ENCODE data around the gene CAPN10. TPM values are rescaled to one million over a fixed set of nuclear protein-coding genes. Genes with fewer than 3 reads are reported as not detected.

CAPN10 gene
- total and polyA plus RNA-seq, 2 experiments from 2014 or later = 24.2 to 28.8 TPM

- H3K4me2 ChIP-seq = no peak overlapping the region
- no peak overlapping the region for H2AFZ ChIP-seq
- H3K27me3 ChIP-seq = no peaks in the 10 kb centered on the region
- no peak overlapping the region for H3K4me3 ChIP-seq
- DNase-seq (ENCODE audit: low spot score) = no peak
- H3K4me1 ChIP-seq (ENCODE audit: insufficient read depth) = peaks cover 4% of the 10 kb centered on the region
- no peaks in the 10 kb centered on the region for H3K36me3 ChIP-seq (replicated peaks; ENCODE audit: insufficient read depth, low read depth)
- H3K79me2 ChIP-seq = no peaks in the 10 kb centered on the region
- H3K27ac ChIP-seq = no peak overlapping the region
- H3K9me2 ChIP-seq (replicated peaks; ENCODE audit: insufficient read depth) = no peaks in the 10 kb centered on the region
- no peaks in the 10 kb centered on the region for H4K20me1 ChIP-seq (ENCODE audit: insufficient read depth, poor library complexity, severe bottlenecking)
- no peaks in the 10 kb centered on the region for H3K9me3 ChIP-seq (ENCODE audit: low read depth)
- 86% methylated on average over 7 of the region's 7 CpGs for WGBS (ENCODE audit: low lambda C conversion rate, missing lambda C conversion rate)
- TF ChIP-seq EZH2phosphoT487 (IDR thresholded peaks at IDR 0.05; ENCODE audit: low read depth, severe bottlenecking, unreplicated experiment) = no peak
- no peak for TF ChIP-seq EZH2 (IDR thresholded peaks at IDR 0.05; ENCODE audit: borderline replicate concordance)
- TF ChIP-seq, protein P1, sequence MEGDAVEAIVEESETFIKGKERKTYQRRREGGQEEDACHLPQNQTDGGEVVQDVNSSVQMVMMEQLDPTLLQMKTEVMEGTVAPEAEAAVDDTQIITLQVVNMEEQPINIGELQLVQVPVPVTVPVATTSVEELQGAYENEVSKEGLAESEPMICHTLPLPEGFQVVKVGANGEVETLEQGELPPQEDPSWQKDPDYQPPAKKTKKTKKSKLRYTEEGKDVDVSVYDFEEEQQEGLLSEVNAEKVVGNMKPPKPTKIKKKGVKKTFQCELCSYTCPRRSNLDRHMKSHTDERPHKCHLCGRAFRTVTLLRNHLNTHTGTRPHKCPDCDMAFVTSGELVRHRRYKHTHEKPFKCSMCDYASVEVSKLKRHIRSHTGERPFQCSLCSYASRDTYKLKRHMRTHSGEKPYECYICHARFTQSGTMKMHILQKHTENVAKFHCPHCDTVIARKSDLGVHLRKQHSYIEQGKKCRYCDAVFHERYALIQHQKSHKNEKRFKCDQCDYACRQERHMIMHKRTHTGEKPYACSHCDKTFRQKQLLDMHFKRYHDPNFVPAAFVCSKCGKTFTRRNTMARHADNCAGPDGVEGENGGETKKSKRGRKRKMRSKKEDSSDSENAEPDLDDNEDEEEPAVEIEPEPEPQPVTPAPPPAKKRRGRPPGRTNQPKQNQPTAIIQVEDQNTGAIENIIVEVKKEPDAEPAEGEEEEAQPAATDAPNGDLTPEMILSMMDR (IDR thresholded peaks at IDR 0.05; ENCODE audit: poor library complexity) = no peak
Observed at GRCh38 chr2:240628507-240628807, 41.9 kb downstream of the CAPN10 start.

DNA sequence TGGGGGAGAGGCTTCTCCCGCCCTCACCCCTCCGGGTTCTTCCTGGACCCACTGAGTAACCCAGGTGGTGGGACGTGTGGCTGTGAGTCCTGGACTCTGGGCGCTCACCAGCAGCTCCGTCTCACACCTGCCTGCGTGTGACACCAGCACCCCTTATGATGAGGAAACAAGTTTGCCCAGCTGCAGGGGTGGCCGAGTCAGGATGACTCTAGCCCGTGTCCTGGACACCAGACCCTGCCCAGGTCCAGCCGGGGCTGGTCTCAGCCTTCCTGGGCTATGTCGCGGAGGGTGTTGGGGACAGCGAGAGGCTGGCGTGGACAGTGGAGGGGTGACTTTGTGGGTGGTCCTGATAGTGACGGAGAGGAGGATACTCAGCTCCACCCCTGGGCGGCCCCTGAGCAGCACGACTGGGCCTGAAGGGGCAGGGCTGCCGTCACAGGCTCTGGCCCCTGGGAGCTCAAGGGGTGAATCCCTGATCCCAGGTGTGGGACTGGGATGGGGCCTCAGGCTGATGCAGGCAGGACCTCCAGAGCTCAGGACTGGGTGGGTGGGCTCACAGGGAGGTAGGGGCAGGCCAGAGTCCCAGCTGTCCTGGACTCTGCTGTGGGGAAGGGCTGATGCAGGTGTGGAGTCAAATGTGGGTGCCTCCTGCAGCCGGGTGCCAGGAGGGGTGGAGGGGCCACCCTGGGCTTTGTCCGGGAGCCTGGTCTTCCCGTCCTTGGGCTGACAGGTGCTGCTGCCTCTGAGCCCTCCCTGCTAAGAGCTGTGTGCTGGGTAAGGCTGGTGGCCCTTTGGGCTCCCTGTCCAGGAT, 42.5 kb downstream of the CAPN10 start:
- no peaks in the 10 kb centered on the region for H3K27me3 ChIP-seq
- TF ChIP-seq EZH2 (IDR thresholded peaks at IDR 0.05; ENCODE audit: borderline replicate concordance) (no peak), EZH2phosphoT487 (IDR thresholded peaks at IDR 0.05; ENCODE audit: low read depth, severe bottlenecking, unreplicated experiment) (no peak)
- TF ChIP-seq, protein P1 (IDR thresholded peaks at IDR 0.05; ENCODE audit: poor library complexity) = no peak
- no peak overlapping the region for H3K4me2 ChIP-seq
- no peaks in the 10 kb centered on the region for H3K79me2 ChIP-seq
- H3K36me3 ChIP-seq (replicated peaks; ENCODE audit: insufficient read depth, low read depth) = no peaks in the 10 kb centered on the region
- no peak overlapping the region for H3K4me3 ChIP-seq
- WGBS (ENCODE audit: low lambda C conversion rate, missing lambda C conversion rate) = 81% methylated on average over 20 of the region's 20 CpGs
- H4K20me1 ChIP-seq (ENCODE audit: insufficient read depth, poor library complexity, severe bottlenecking) = no peaks in the 10 kb centered on the region
- no peak overlapping the region for H3K27ac ChIP-seq
- no peak for DNase-seq (ENCODE audit: low spot score)
- peaks cover 4% of the 10 kb centered on the region for H3K4me1 ChIP-seq (ENCODE audit: insufficient read depth)
- no peak overlapping the region for H2AFZ ChIP-seq
- H3K9me3 ChIP-seq (ENCODE audit: low read depth) = no peaks in the 10 kb centered on the region
- H3K9me2 ChIP-seq (replicated peaks; ENCODE audit: insufficient read depth) = no peaks in the 10 kb centered on the region

DNA sequence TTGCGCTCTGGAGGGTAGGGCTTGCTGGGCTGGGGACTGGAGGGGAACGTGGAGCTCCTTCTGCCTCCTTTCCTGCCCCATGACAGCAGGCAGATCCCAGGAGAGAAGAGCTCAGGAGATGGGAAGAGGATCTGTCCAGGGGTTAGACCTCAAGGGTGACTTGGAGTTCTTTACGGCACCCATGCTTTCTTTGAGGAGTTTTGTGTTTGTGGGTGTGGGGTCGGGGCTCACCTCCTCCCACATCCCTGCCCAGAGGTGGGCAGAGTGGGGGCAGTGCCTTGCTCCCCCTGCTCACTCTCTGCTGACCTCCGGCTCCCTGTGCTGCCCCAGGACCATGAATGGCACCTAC, 43.1 kb downstream of the CAPN10 start:
- Histone ChIP-seq H3K4me3 (no peak overlapping the region), H3K79me2 (no peaks in the 10 kb centered on the region), H4K20me1 (ENCODE audit: insufficient read depth, poor library complexity, severe bottlenecking) (no peaks in the 10 kb centered on the region), H3K4me1 (ENCODE audit: insufficient read depth) (peaks cover 4% of the 10 kb centered on the region), H3K4me2 (no peak overlapping the region), H3K27ac (no peak overlapping the region), H3K27me3 (no peaks in the 10 kb centered on the region), H3K36me3 (replicated peaks; ENCODE audit: insufficient read depth, low read depth) (no peaks in the 10 kb centered on the region), H2AFZ (no peak overlapping the region), H3K9me3 (ENCODE audit: low read depth) (no peaks in the 10 kb centered on the region), H3K9me2 (replicated peaks; ENCODE audit: insufficient read depth) (no peaks in the 10 kb centered on the region)
- TF ChIP-seq EZH2 (IDR thresholded peaks at IDR 0.05; ENCODE audit: borderline replicate concordance) (no peak), EZH2phosphoT487 (IDR thresholded peaks at IDR 0.05; ENCODE audit: low read depth, severe bottlenecking, unreplicated experiment) (no peak)
- TF ChIP-seq, protein P1 (IDR thresholded peaks at IDR 0.05; ENCODE audit: poor library complexity) = no peak
- 89% methylated on average over 5 of the region's 5 CpGs for whole genome bisulfite sequencing (ENCODE audit: low lambda C conversion rate, missing lambda C conversion rate)
- no peak for DNase-seq (ENCODE audit: low spot score)
